Stimulated activated naive CD4-positive, alpha-beta T cell (primary cell): ENCODE results near the gene SHTN1.

ENCODE experiments used
- DNase-seq, 6 experiments: peaks; one replicate each; lab custom pipeline; 2025; lab: John Stamatoyannopoulos, UW

Gene SHTN1

DNA sequence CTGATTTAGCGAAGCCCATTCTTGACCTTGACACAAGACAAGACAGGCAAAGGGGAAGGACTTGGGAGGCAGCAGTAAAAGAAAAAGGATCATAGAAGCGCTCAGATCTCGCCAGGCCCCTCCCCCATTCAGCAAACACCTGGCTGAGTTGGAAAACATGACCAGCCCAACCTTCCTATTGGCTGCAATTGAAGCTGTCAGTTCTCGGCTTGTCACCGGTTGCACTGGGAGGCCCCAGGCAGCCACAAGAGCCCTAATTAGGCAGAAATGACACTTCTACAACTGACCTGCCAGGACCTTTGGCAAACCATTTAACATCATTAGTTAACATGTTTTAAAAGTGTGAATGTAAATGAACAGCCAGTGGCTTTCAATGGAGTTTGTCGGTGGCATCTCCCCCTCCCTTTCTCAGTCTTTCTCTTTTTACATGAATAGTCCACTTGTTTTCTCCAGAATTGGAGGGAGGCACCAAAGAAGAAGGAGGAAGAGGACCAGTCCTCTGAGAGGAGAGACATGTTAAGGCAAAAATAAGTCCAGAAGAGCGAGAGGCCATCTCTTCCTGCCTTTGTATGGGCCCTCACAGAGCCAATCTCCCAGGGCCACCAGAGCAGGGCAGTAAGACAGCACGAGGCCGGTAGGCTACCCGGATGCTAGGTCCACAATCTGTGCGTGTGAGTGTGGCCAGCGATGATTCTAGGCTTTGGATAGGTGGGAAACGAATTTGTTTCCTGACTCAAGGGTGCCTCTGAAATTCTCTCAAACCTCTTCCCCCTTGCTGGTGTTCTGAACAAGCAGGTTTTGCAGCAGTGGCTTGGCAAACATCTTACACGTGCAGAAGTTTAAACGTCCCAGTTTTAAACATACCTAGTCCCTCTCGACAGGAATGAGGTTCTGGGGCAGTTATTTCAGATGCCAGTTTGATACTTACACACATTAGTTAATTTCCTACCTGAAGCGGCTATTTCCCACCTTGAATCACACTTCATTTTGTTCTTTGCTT is 170.7 kb downstream of the SHTN1 start:
- DNase-seq: no peak

DNA sequence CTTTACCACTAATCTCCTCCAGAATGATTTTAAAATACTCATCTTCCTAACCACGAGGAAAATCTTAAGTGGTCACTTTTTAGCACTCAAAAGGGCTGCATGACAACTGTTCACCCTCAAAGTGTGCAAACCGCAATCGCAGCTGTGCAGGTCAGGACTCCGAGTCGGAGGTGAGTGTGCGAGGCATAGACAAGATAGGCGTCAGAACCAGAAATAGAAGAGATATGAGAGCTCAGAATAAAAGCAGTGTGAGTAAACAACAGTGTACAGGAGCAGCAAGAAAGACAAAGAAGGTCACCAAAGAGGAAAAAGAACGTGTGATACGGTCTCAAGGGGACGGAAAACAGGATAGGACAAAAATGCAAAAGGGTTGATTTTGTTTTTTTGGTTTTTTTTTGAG is 173.2 kb downstream of the SHTN1 start:
- no peak for DNase-seq
